OCI-LY7 (cell line): ENCODE results near the gene NGB. TPM values are rescaled to one million over a fixed set of nuclear protein-coding genes. Genes with fewer than 3 reads are reported as not detected.

Source experiments
- BruUV-seq: library from RNA; stranded (reverse); fragments of 400-500 nt; replicated peaks from 2 replicates; lab custom pipeline; 2021; lab: Mats Ljungman, UMichigan
- CTCF ChIA-PET: fragments of 300-600 bp; sonication (Branson Sonifier 250); formaldehyde crosslinking; loops from one replicate; lab custom pipeline; 2022; ENCODE audit warnings: antibody characterized with exemption; ENCODE audit not compliant: unreplicated experiment; lab: Charles Lee
- POLR2A ChIA-PET: fragments of 300-600 bp; sonication (Branson Sonifier 250); formaldehyde crosslinking; loops from one replicate; lab custom pipeline; 2022; ENCODE audit warnings: antibody characterized with exemption; lab: Charles Lee
- DNase-seq: peaks from one replicate; pipeline ENCODE4 v3.0.0-alpha.2; 2015; ENCODE audit warnings: low spot score
- H2AFZ ChIP-seq: fragments of 200-600 bp; sonication (generic), shearing (Covaris generic); 2 replicates; pipeline ENCODE4 v1.6.1; 2014; ENCODE audit warnings: mild to moderate bottlenecking, antibody characterized with exemption, low read length, moderate library complexity
- H3K27ac ChIP-seq: fragments of 200-600 bp; sonication (generic); 2 replicates; pipeline ENCODE4 v1.5.1; 2014; ENCODE audit warnings: mixed run types, low read depth, mild to moderate bottlenecking, moderate library complexity, low read length, inconsistent platforms; ENCODE audit not compliant: poor library complexity, severe bottlenecking
- H3K36me3 ChIP-seq: fragments of 200-600 bp; sonication (generic); 2 replicates; pipeline ENCODE4 v1.6.1; 2014; ENCODE audit warnings: mild to moderate bottlenecking, antibody characterized with exemption, low read length, moderate library complexity, mixed read lengths; ENCODE audit not compliant: insufficient read depth
- H3K4me1 ChIP-seq: fragments of 200-600 bp; sonication (generic); 2 replicates; pipeline ENCODE4 v1.5.1; 2014; ENCODE audit warnings: mild to moderate bottlenecking, low read length; ENCODE audit not compliant: insufficient read depth, poor library complexity, severe bottlenecking
- H3K4me2 ChIP-seq: fragments of 200-600 bp; sonication (generic); 2 replicates; pipeline ENCODE4 v1.6.1; 2014; ENCODE audit warnings: mild to moderate bottlenecking, low read length
- H3K4me3 ChIP-seq: fragments of 200-600 bp; sonication (generic); 2 replicates; pipeline ENCODE4 v1.5.1; 2014; ENCODE audit warnings: mild to moderate bottlenecking, low read depth, low read length; ENCODE audit not compliant: poor library complexity, severe bottlenecking
- H3K79me2 ChIP-seq: fragments of 200-600 bp; sonication (generic); 2 replicates; pipeline ENCODE4 v1.6.1; 2016; ENCODE audit warnings: low read depth, mild to moderate bottlenecking, low read length, moderate library complexity, mixed read lengths; ENCODE audit not compliant: insufficient read depth
- H3K9me2 ChIP-seq: fragments of 200-600 bp; sonication (generic); 2 replicates; pipeline ENCODE4 v1.6.1; 2016; ENCODE audit warnings: mild to moderate bottlenecking, low read length, mixed read lengths; ENCODE audit not compliant: insufficient read depth
- H3K9me3 ChIP-seq: fragments of 200-600 bp; sonication (generic); 2 replicates; pipeline ENCODE4 v1.6.1; 2014; ENCODE audit warnings: mild to moderate bottlenecking, mixed run types, low read length, mixed read lengths
- H4K20me1 ChIP-seq: fragments of 200-600 bp; sonication (generic); 2 replicates; pipeline ENCODE4 v1.6.1; 2014; ENCODE audit warnings: mild to moderate bottlenecking, antibody characterized with exemption, low read length, moderate library complexity, mixed read lengths; ENCODE audit not compliant: insufficient read depth
- EZH2phosphoT487 ChIP-seq: fragments of 200-600 bp; sonication (generic); IDR thresholded peaks from 2 replicates; pipeline ENCODE4 v1.6.1; 2018; ENCODE audit warnings: low read depth, borderline replicate concordance, mild to moderate bottlenecking, mixed run types, antibody characterized with exemption, low read length, moderate library complexity, mixed read lengths
- intact Hi-C: fragments of 100-400 bp; cut with micrococcal nuclease; formaldehyde crosslinking; loops from one replicate; pipeline ENCODE4 v1.10.0; 2022; ENCODE audit not compliant: unreplicated experiment
- total RNA-seq, 2 experiments: library from RNA; depleted of rRNA in 1 of 2; stranded (reverse); fragments of >200 nt in 1 of 2; shearing (Covaris generic) in 1 of 2; gene quantifications; 2 replicates each; pipeline ENCODE4 v1.2.3, GENCODE V29; 2014 to 2022
- TF ChIP-seq, protein P1 (sequence below): fragments of 200-600 bp; sonication (generic); conservative IDR thresholded peaks from 2 replicates; pipeline ENCODE4 v1.5.1; 2014; ENCODE audit warnings: mild to moderate bottlenecking, antibody characterized with exemption, low read length, moderate library complexity, mixed read lengths

The NGB gene
- total RNA-seq, 2 experiments from 2014 or later = not detected

DNA sequence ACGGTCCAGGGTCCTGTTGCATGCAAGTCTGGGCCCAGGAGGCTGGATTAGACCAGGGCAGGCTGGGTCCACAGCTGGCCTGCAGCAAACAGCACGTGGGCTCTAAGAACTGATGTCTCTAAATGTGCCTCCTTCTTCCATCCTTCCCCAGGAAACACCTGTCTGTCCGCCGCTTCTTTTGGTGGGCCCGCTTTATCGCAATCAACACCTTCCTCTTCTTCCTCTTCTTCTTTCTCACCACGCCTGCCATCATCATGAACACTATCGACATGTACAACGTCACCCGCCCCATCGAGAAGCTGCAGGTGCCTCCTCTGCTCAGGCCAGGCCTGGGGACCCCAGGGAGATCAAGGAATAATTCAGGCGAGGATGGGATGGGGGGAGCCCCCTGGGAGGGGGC is 28.3 kb downstream of the NGB start:
- no peaks in the 10 kb centered on the region for H3K9me2 ChIP-seq

DNA sequence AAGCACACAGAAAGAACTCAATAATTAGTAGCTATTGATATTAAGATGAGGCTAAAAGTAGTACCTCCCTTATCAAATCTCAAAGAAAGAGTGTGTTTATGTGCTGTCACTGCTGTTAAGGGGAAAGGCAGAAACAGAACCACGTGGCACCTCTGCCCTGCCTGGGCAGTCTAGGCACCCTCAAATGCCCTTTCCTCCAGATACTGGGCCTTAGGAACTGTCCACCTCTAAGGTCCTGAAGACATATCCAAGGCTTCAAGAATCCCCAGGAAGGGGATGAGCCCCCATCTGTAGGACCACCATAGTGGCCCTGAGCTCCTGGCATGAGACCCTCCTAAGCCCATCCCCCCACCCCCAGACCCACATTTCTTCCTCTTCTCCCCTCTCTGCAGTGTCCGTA is 29.1 kb downstream of the NGB start:
- Histone ChIP-seq H3K4me3 (no peak overlapping the region), H3K79me2 (no peaks in the 10 kb centered on the region), H4K20me1 (no peaks in the 10 kb centered on the region), H3K36me3 (no peaks in the 10 kb centered on the region), H3K27ac (no peak overlapping the region), H3K4me1 (peaks cover 33% of the 10 kb centered on the region), H2AFZ (no peak overlapping the region), H3K9me3 (no peaks in the 10 kb centered on the region), H3K4me2 (no peak overlapping the region), H3K9me2 (no peaks in the 10 kb centered on the region)
- no peak for DNase-seq
- no TSS peak for BruUV-seq
- intact Hi-C loops = no loop called here
- TF ChIP-seq, protein P1, sequence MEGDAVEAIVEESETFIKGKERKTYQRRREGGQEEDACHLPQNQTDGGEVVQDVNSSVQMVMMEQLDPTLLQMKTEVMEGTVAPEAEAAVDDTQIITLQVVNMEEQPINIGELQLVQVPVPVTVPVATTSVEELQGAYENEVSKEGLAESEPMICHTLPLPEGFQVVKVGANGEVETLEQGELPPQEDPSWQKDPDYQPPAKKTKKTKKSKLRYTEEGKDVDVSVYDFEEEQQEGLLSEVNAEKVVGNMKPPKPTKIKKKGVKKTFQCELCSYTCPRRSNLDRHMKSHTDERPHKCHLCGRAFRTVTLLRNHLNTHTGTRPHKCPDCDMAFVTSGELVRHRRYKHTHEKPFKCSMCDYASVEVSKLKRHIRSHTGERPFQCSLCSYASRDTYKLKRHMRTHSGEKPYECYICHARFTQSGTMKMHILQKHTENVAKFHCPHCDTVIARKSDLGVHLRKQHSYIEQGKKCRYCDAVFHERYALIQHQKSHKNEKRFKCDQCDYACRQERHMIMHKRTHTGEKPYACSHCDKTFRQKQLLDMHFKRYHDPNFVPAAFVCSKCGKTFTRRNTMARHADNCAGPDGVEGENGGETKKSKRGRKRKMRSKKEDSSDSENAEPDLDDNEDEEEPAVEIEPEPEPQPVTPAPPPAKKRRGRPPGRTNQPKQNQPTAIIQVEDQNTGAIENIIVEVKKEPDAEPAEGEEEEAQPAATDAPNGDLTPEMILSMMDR = no peak
- no peak for TF ChIP-seq EZH2phosphoT487
- ChIA-PET CTCF (interaction anchor here (0.5 to 1.1 kb wide), 2 partner anchors 20 to 466 kb away, joined by 3 read pairs; no protein-coding TSS in a partner anchor), POLR2A (interaction anchor here (0.6 to 1.7 kb wide), 3 partner anchors 10 to 406 kb away, joined by 4 to 8 read pairs (median 5); no protein-coding TSS in a partner anchor)

More for the DNA sequence above, 28.3 kb downstream of the NGB start:
- peak; percentile 54 for DNase-seq
- H4K20me1 ChIP-seq = no peaks in the 10 kb centered on the region
- H3K4me2 ChIP-seq = peak overlapping the region; percentile 47; the same call in 1 of the 2 replicates
- no peaks in the 10 kb centered on the region for H3K79me2 ChIP-seq
- TF ChIP-seq, protein P1 = no peak
- no peak for TF ChIP-seq EZH2phosphoT487
- H3K36me3 ChIP-seq = no peaks in the 10 kb centered on the region
- ChIA-PET CTCF (interaction anchor here (1.1 kb wide), 1 partner anchor 21 kb away, joined by 3 read pairs; no protein-coding TSS in a partner anchor), POLR2A (interaction anchor here (0.6 to 1.7 kb wide), 2 partner anchors 10 to 13 kb away, joined by 3 to 5 read pairs; no protein-coding TSS in a partner anchor)
- intact Hi-C loops = no loop called here
- BruUV-seq = no TSS peak
- H3K27ac ChIP-seq = peak overlapping the region; percentile 27
- H3K4me1 ChIP-seq = peaks cover 33% of the 10 kb centered on the region
- no peak overlapping the region for H2AFZ ChIP-seq
- no peaks in the 10 kb centered on the region for H3K9me3 ChIP-seq
- no peak overlapping the region for H3K4me3 ChIP-seq

DNA sequence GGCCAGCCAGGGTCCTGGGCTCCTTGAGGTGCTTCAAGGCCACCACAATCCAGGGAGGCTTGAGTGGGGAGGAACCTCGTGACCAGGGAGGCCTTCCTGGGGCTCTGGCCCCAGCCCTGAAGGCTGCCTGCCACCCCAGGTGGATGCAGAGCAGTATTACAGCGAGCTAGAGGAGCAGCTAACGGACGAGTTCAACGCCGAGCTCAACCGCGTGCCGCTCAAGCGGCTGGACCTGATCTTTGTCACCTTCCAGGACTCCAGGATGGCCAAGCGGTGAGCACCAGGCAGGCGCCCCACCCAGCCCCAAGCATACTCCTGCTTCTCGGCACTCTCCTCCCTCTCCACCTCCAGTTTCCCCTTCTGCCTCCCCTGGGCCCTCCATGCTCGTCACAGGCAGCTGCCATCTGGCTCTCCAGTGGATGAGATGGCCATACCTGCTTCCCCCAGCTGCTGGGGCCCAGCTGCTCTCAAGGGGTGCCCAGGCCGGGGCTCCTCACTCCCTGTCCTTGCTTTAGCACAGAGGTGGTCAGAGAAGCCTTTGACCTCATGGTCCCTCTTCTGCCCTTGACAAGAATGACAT is 30.6 kb downstream of the NGB start:
- intact Hi-C loops = no loop called here
- no peaks in the 10 kb centered on the region for H3K9me2 ChIP-seq
- H3K27ac ChIP-seq = no peak overlapping the region
- no peak for DNase-seq
- H4K20me1 ChIP-seq = no peaks in the 10 kb centered on the region
- POLR2A ChIA-PET = interaction anchor here (0.7 kb wide), 1 partner anchor 10 kb away, joined by 4 read pairs; no protein-coding TSS in a partner anchor
- H3K36me3 ChIP-seq = no peaks in the 10 kb centered on the region
- CTCF ChIA-PET = no interaction called here
- H3K4me1 ChIP-seq = peaks cover 33% of the 10 kb centered on the region
- no peak overlapping the region for H3K4me3 ChIP-seq
- no peak overlapping the region for H3K4me2 ChIP-seq
- BruUV-seq = no TSS peak
- no peak overlapping the region for H2AFZ ChIP-seq
- no peak for TF ChIP-seq EZH2phosphoT487
- TF ChIP-seq, protein P1 = no peak
- no peaks in the 10 kb centered on the region for H3K79me2 ChIP-seq
- H3K9me3 ChIP-seq = no peaks in the 10 kb centered on the region
